GM19328 (cell line): ENCODE measurements around the gene MICAL3.

Source experiments
- ATAC-seq: cut with Tn5 transposase; IDR thresholded peaks from one replicate; pipeline ENCODE4 v1.9.1; 2021; ENCODE audit warnings: mild to moderate bottlenecking, moderate library complexity; ENCODE audit not compliant: unreplicated experiment

The MICAL3 gene

DNA sequence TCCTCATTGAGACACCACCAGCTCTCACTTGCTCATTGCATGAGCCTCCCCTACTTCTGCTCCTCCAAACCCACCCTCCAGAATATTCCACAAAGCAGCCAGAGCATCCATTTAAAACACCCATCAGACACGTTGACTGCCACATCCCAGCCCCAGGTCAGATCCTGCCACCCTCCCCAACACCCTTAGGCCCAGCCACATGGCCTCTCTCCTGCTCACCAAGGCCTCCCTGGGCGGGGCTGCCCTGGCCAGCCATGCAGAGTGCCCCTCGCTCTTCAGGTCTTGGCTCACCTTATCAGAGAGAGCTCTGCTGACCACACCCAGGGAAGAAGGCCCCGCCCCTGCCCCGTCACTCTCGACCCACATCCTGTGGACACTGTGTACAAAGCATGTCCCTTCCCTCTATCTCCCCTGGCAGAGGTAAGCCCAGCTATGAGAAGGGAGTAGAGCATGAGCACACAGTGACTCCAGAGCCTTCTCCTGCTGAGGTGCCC lies 106.8 kb downstream of the MICAL3 start:
- ATAC-seq: no peak

DNA sequence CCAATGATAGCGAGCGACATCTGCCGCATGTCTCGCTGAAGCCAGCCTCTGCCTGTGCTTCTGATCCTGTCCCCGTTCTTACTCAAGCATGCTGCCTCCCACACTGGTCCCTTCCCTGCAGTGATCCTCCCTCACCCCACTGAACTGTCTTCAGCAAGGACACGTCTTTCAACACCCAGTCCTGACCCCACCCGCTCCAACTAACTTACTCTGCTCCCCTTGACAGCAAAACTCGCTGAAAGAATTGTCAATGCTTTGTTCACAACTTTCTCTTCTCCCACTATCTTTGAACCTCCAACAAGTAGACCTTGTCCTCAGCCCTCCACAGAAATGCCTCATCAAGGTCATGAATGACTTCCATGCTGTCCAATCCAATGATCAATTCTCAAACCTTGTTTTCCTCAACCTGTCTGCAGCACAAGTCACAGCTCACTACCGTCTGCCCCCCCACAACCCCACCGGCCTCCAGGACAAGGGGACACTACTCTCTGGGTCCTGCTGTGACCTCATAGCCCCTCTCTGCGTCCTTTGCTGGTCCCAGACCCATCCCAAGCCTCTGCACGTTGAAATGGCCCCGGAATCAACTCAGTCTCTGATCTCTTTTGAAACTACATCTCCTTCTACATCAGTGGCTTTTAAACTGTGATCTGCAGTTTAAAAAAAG lies 108.0 kb downstream of the MICAL3 start:
- no peak for ATAC-seq

DNA sequence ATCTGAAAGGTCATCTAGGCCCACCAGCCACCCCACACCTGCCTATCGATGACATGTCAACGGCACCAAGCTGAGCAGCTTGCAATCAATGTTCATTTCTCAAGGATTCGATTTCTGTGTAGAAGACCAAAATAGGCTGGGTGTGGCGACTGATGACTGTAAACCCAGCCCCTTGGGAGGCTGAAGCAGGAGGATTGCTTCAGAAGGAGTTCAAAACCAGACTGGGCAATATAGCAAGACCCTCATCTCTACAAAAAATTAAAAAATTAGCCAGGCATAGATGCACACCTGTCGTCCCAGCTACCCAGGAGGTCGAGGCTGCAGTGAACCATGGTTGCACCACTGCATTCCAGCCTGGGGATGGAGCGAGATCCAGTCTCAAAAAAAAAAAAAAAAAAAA lies 108.7 kb downstream of the MICAL3 start:
- ATAC-seq: no peak

DNA sequence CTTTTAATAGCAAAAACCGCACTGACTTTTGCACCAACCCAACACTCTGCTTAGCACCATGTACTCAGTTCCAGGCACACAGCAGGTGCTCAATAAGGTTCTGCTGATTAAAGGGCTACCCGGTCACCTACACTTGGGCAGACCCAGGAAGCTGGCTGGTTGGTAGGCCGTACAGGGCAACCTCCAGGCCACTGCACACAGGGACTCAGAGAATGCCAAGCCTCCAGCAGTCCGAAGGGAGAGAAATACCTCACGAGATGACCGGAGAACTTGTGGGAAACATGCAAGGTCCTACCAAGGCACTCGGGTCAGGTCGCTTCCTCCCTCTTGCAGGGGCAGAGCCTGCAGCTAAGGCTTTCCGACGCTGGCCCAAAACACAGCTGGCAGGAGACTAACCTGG lies 109.2 kb downstream of the MICAL3 start:
- no peak for ATAC-seq

DNA sequence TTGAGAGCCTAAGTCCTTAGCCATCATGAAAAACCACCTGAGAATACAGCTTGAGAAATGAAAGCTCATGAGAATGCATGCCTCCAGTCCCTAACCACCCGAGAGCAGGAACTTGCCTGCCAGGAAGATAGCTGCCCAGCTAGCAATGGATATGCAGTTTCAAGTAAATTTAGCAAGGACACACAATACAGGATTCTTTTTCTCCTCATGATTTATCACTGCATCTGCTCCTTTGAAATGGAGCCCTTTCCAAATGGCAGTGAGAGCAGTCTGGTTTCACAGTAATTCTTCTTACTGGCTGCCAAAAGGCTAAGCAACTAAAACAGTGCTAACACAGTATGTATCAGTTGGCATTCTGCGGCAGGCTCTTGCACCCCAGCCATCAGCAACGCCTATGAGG lies 109.9 kb downstream of the MICAL3 start:
- no peak for ATAC-seq

DNA sequence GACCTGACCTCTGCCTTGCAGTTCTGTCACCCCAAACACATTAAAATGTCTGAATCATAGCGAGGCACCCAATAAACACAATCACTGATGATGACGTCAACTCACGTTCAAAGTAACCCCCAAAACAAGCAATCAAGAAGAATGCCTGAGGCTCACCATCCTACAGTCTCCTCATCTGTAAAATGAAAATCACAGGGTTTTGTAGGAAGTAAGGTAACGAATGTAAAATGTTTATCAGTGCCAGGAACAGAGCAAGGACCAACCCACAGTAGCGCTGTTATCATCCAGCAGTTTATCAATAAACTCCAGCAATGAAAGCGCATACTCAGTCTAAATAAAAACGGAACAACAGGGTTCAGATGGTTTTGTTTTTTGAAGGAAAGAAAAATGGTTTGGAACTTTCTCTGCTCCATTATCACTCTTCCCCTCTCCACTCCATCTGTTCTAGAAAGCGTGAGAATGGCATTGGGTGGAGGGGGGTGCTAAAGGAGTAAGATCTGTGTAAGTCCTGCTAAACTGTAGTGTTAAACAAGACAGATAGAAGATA lies 110.5 kb downstream of the MICAL3 start:
- ATAC-seq: no peak

DNA sequence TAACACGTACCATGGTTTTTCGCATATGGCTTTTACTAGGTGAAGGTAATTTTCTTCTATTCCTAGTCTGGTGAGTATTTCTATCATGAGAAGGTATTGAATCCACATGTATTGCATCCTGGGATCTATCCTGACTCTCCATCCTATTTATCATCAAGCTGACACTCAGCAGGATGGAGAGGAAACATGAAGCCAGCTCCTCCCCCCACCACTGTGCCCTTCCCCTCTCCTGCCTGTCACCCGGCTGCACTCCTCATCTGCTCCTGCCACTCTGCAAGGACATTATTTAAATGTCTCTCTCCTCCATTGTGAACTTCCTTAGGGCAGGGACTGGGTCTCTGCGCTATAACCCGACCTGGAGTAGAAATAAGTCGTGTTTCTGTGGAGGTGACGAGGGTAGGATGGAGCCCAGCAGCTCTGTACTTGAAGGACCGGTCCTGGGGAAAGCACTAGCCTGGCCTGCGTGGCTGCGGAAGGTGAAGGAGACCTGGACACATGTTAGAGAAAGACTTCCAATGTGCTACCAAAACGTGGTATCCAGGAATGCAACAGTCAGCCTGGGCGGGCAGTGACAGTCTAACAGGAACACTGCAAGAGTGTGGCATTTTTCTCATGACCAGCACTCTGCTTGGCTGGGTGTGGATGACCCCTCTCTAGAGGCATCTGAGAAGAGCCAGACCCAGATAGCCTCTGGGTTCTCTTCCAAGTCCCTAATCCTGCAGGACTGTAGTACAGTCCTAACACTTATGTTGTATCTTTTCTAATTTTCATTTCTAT lies 111.2 kb downstream of the MICAL3 start:
- ATAC-seq: no peak

DNA sequence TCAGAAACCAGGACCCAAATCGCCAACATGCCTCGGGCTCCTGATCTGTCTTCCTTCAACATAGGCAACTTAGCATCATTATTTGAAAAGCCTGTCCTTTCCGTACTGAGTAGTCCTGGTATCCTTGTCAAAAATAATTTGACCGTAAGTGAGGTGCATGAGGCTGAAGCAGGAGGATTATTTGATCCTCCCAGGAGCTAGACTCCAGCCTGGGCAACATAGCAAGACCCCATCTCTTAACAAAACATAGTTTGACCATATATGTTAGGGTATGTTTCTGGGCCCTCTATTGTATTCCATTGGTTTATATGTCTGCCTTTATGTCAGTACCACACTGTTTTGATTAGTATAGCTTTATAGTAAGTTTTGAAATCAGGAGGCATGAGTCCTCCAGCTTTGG lies 112.5 kb downstream of the MICAL3 start:
- ATAC-seq: no peak

DNA sequence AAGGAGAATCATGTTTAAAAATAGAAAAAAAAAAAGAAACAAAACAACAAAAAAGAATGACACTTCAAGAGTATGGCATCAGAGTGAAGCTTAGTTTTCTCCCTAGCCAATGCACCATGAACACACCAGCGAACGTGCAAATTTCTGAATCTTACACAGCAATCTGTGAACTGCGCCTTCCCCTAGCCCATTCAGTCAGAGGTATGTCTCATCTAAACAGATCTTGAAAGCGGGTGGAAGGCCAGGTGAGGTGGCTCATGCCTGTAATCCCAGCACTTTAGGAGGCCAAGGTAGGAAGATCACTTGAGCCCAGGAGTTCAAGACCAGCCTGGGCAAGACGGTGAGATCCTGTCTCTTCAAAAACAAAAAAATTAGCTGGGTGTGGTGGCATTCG lies 113.1 kb downstream of the MICAL3 start:
- ATAC-seq: no peak

DNA sequence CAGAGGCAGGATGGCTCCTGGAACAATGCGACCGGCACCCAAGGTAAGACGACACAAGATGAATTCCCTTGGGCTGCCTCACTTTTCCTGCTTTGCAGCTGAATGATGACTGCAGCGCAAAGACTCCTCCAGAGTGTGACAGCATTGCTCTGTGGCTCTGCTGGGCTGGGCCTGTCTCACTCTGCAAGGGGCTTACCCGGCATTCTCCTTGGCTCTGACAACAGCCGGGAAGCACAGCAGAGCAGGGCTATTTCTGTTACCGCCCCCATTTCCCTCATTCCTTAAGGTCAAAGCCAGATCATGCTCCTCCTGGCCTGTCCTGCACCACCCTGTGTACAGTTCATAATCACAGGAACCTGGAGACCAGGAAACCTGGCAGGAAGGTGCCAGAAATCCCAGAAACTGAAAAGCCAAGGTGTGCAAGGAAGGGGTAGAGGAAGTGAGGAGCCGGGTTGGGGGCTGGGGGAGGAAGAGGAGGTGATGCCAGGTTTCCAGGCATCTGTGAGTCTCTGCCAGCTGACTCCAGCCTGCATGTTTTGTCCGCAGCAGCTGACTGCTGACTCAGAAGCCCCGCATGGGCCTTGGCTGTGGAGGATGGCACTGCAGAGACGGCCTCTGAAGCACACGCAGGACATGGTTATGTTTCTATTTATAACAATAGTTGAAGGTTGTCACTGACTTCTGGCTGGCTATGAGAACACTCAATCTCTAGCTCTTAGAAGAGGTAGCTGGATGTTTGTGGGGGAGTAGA lies 113.6 kb downstream of the MICAL3 start:
- ATAC-seq: no peak

DNA sequence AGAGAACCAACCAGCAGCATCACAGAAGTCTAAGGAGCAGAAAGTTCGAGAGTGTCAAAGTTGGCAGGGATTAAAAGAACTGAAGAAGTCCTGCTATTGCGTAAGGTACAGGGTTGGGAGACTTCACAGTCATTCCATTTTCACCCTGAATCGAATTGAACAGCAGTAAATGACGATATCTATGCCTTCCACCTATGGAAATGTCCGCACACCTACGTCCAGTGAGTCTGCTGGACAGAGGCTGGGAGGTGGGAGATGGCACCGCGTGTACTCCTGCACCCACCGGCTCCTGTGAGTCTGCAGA lies 116.7 kb downstream of the MICAL3 start:
- no peak for ATAC-seq

DNA sequence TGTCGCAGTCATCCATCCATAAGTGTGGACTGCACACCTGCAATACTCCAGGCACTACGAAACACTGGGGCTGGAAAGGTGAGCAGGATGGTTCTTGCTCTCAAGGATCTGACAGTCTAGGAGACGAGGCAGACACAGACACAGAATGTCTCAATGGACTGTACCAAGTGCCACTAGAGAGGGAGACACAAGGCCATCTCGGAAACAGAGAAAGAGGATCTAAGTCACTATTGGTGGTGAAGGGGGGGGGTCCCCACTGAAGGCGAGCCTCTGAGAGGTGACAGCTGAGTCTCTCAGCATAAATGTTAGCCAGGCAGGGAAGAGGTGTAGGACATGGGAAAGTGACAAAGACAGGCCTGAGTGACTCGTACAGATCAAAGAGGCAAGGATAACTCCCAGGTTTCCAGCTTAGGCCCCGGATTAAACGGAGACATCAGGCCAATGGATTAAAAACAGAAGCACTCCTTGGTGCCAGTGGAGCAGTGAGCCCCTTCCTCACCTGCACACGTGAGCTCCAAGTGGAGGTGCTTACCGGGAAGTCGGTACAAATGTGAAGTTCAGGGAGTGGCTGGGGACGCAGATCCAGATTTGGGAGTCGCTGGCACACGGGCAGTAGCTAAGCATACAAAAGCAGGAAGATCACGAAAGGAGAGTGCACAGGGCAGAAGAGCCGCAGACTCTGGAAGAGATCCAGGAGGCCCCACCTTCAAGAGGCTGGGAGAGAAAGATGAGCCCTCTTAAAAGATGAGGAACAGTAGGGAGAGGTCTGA lies 117.2 kb downstream of the MICAL3 start:
- ATAC-seq: no peak

DNA sequence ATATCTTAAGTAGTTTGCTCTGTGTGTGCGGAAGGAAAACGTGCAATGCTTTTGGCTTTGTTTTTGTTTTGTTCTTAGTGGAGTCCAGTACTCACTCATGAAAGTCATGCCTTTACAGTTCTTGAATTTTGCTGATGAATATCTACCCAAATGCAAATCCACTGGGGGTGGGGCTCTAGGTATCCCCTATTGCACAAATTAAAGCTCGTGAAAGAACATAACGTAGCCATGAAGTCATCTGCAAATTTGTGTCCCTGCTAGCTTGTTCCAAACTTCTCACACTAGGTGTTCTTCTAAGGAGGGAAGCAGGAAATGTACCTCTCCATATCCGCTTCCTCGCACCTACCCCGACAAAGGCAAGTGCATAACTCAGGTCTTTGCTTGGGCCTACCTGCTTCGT lies 118.9 kb downstream of the MICAL3 start:
- no peak for ATAC-seq

DNA sequence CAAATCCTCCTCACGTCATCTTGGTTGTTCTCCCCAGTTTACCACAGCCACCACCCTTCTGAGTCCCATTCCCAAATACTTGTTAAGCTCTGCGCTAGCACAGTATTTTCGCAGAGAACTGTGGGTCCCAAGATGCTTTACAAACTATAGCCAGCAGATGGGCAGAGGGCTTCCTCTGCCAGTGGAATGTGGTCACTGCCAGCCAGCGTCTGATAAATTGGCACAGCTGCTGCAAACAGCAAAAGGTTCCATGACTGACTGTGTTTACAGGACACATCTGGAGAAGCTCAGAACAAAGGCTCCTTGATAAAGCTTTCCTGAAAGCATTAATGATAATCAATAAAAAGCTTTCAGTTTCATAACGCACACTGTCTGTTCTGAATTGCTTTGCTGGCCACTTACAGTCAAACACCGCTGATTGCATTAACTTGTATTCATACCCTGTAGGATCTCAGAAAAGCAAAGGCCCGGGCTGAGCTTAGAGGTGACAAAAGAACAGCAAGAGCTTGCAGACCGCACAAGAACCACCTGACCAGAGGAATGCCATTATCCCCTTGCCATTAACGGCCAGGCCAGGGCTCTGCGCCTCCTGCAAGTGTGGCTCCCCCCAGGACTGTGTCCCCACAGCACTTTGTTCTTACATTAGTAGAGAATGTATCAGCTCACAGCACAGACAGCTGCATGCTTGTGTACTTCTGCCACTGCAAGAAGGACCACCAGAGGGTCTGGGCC lies 120.6 kb downstream of the MICAL3 start:
- no peak for ATAC-seq

DNA sequence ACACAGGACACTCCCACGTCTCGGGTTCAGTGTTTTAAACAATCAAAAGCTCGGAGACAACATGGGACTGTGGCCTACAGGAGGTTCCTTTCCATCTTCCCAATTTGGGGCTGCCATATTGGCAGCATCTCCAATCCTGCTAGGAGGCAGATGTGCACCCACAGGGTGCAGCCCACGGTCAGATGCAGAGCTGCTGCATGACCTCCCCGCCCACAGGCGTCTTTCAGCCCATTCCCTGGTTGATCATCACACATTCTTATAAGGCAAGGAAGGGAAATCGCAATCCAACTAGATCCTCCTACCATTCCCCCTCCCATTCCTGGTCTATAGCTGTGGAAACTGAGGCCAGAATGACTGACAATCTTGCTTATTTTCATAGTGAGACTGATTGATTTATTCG lies 121.4 kb downstream of the MICAL3 start:
- no peak for ATAC-seq

DNA sequence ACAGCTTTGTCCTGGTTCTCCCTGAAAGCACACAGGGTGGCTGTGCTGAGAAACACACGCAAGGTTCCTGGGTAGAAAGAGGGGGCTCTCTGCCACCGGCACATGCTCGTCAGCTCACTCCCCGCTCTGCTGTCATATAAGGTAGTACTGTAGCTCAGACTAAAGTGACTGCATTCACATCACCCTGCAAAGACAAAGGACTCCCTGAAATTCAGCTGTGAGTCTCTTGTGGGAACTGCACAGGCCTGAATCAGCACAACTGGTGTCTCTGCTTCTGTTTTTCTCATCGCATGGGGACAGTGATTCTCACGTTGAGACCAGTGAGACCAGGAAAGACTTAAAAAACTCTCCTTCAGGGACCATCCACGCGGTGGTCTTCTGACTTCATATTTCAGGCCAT lies 126.0 kb downstream of the MICAL3 start:
- ATAC-seq: no peak

DNA sequence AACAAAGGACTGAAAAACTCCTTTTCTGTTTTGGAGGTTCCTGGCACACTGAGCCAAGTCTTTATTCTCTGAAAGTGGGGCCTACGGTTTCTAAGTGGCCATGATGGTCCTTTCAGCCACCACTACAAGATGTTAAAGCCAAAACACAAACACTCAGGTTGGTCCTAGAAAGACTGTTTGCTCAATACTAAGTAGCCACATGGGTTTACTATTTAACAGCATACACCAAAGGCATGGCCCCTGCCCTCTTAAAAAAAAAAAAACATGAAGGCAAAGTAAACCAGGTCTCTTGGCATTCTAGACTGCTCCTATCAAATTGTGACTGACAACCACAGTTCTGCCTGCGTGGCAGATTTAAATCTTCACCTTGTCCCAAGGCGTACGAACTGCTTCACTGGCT lies 126.5 kb downstream of the MICAL3 start:
- no peak for ATAC-seq

DNA sequence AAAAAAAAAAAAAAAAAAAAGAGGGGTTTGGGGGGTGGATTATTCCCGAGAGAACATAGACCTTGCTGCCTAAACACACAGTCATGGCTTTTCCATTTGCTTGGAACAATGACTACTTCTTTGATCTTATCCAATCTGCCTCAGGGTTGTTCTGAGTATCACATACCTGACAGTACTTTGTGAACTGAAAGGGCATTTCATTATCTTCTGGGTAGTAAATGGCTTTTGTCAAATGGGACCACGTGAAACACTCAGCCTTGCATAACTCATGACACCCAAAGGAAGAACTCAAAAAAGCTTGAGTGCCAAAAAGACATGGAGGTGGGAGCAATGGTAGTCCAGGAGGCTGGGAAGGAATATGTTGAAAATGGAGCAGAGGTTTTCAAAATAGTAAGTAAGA lies 126.9 kb downstream of the MICAL3 start:
- ATAC-seq: no peak

DNA sequence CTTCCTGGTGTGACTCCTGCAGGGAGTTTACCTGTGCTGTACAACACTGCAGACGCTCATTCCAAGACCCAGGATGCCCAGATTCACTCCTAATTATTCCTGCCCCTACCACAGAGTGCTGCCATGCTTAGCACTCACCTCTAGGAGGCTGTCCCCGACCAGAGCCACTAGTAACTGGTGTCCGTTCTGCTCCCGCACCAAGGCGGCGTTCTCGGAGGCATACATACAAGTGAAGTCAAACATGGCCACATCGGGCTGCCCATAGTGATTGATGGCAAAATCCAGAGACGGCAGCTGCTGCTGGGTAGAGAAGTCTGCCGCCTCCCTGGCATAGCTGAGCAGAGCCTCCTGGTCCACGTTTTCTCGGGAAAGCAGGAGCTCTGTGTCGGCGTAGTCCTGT lies 127.8 kb downstream of the MICAL3 start:
- no peak for ATAC-seq

DNA sequence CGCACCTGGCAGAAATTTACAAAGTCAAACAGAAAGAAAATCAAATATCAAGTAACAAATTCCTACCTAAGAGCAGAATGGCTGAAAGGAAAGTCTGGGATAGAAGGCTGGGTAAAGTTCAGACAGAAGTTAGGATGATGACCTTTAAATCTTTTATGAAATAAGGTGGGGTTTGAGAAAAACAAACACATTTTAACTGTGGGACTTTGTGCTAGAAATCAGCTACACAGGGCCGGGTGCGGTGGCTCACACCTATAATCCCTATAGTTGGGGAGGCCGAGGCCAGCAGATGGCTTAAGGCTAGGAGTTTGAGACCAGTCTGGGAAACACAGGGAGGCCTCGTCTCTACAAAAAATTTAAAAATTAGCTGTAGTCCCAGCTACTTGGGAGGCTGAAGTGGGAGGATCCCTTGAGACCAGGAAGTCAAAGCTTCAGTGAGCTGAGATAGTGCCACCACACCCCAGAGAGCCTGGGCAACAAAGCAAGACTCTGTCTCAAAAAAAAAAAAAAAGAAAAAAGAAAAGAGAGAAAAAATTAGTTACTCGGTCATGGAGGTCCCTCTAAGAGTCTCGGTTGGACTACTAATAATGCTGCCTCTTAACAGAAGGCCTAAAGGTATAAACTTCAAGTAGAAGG lies 130.3 kb downstream of the MICAL3 start:
- no peak for ATAC-seq
